K562 (cell line): Measurements from ENCODE around the gene AJM1. TPM values are rescaled to one million over a fixed set of nuclear protein-coding genes. Genes with fewer than 3 reads are reported as not detected.
A peak's percentile ranks its signal among the peaks of the same experiment; 100 is the strongest.

Experiments
- ARID1B ChIP-seq: fragments of 450-650 bp; IDR thresholded peaks from 2 replicates; pipeline ENCODE4 v1.6.1; 2016; ENCODE audit warnings: antibody characterized with exemption, mild to moderate bottlenecking, inconsistent platforms
- BHLHE40 ChIP-seq: IDR thresholded peaks from 2 replicates; pipeline ENCODE4 v1.6.1; 2011; ENCODE audit warnings: low read length, improper control_type of control experiment
- CCAR2 ChIP-seq: fragments of 200-400 bp; formaldehyde crosslinking; IDR thresholded peaks from 2 replicates; pipeline ENCODE4 v1.6.1; 2017; ENCODE audit warnings: mild to moderate bottlenecking, low read depth, low read length
- FOS ChIP-seq: IDR thresholded peaks from 3 replicates; pipeline ENCODE4 v1.6.1; 2011; ENCODE audit not compliant: insufficient read length; ENCODE audit errors: extremely low read depth
- ILK ChIP-seq: fragments of 450-650 bp; IDR thresholded peaks from 2 replicates; pipeline ENCODE4 v1.6.1; 2016; ENCODE audit warnings: missing genetic modification characterization, low read depth, mild to moderate bottlenecking, missing compliant biosample characterization, moderate library complexity, borderline replicate concordance
- JUND ChIP-seq, 2 experiments: IDR thresholded peaks; 2 replicates in 1 of 2; 3 replicates in 1 of 2; pipeline ENCODE4 v1.6.1; 2011; ENCODE audit warnings: borderline replicate concordance in 2 of 2, low read depth in 2 of 2, low read length in 2 of 2, improper control_type of control experiment in 1 of 2, missing biosample characterization in 1 of 2, missing genetic modification characterization in 1 of 2, missing genetic modification reagents in 1 of 2
- NELFE ChIP-seq: IDR thresholded peaks from 2 replicates; pipeline ENCODE4 v1.6.1; 2011; ENCODE audit warnings: mild to moderate bottlenecking; ENCODE audit not compliant: insufficient read depth, insufficient read length
- NRF1 ChIP-seq, 2 experiments: fragments of 450-650 bp; IDR thresholded peaks in 1 of 2; conservative IDR thresholded peaks in 1 of 2; 2 replicates each; pipeline ENCODE4 v1.6.1; 2014; ENCODE audit warnings: mild to moderate bottlenecking in 2 of 2
- RBM14 ChIP-seq: fragments of 200-400 bp; formaldehyde crosslinking; IDR thresholded peaks from 2 replicates; pipeline ENCODE4 v1.6.1; 2018; ENCODE audit warnings: low read depth, mild to moderate bottlenecking, low read length, moderate library complexity, borderline replicate concordance; ENCODE audit not compliant: insufficient read depth
- RBM25 ChIP-seq: fragments of 200-400 bp; formaldehyde crosslinking; IDR thresholded peaks from 2 replicates; pipeline ENCODE4 v1.6.1; 2018; ENCODE audit warnings: low read length, low read depth, moderate library complexity; ENCODE audit not compliant: severe bottlenecking
- RFX7 ChIP-seq: fragments of 250-450 bp; sonication (Bioruptor Pico); IDR thresholded peaks from 2 replicates; pipeline ENCODE4 v1.5.1; 2021; ENCODE audit warnings: mild to moderate bottlenecking
- SMARCE1 ChIP-seq: fragments of 450-650 bp; IDR thresholded peaks from 2 replicates; pipeline ENCODE4 v1.7.1; 2016; ENCODE audit warnings: mild to moderate bottlenecking
- TAF9B ChIP-seq: fragments of 450-650 bp; IDR thresholded peaks from 2 replicates; pipeline ENCODE4 v1.6.1; 2018; ENCODE audit warnings: mild to moderate bottlenecking; ENCODE audit not compliant: partially characterized antibody
- TEAD1 ChIP-seq, 2 experiments: fragments of 450-650 bp in 1 of 2; sonication (generic) in 1 of 2; formaldehyde crosslinking; IDR thresholded peaks; 2 replicates each; pipeline versions ENCODE4 v1.4.0 to v1.8.0; 2020 to 2022; ENCODE audit warnings: mild to moderate bottlenecking in 2 of 2, missing genetic modification reagents in 1 of 2
- ZKSCAN3 ChIP-seq: fragments of 250-450 bp; sonication (Bioruptor Pico); IDR thresholded peaks from 2 replicates; pipeline ENCODE4 v1.4.0; 2020
- ZNF140 ChIP-seq: fragments of 250-450 bp; sonication (Bioruptor Pico); IDR thresholded peaks from 2 replicates; pipeline ENCODE4 v1.8.0; 2021; ENCODE audit warnings: moderate library complexity, mild to moderate bottlenecking, inconsistent platforms
- ZNF3 ChIP-seq: fragments of 250-450 bp; sonication (Bioruptor Pico); IDR thresholded peaks from 2 replicates; pipeline ENCODE4 v1.5.0; 2021; ENCODE audit warnings: mild to moderate bottlenecking, moderate library complexity
- ZNF584 ChIP-seq: fragments of 200-800 bp; sonication (Bioruptor generic); IDR thresholded peaks from 2 replicates; pipeline ENCODE4 v1.6.1; 2016; ENCODE audit warnings: low read depth, mild to moderate bottlenecking, missing genetic modification characterization, missing compliant biosample characterization
- ZNF780A ChIP-seq: fragments of 250-450 bp; sonication (Bioruptor Pico); IDR thresholded peaks from 2 replicates; pipeline ENCODE4 v1.5.0; 2021; ENCODE audit warnings: mild to moderate bottlenecking
- polyA plus RNA-seq, 8 experiments: library from polyadenylated mRNA; depleted of rRNA in 4 of 8; stranded (reverse) in 5 of 8; unstranded in 3 of 8; fragments of >200 nt; fragmentation: Nextera tagmentation in 2 of 8; fragmentation: Illumina TruSeq in 1 of 8; extraction: Ambion mirVana in 2 of 8; extraction: Trizol in 1 of 8; gene quantifications; 2 replicates each; pipeline versions ENCODE4 v1.2.1 to v1.2.3, GENCODE V29; 2011 to 2014; ENCODE audit warnings: inconsistent platforms in 1 of 8, missing spikeins in 1 of 8
- total RNA-seq, 7 experiments: library from RNA; depleted of rRNA in 6 of 7; stranded (reverse); fragments of >200 nt in 6 of 7; fragmentation: Illumina TruSeq in 2 of 7; extraction: Trizol in 2 of 7; gene quantifications; 2 replicates each; pipeline versions ENCODE4 v1.2.1 to v1.2.3, GENCODE V29; 2011 to 2021; ENCODE audit warnings: low replicate concordance in 1 of 7
- TF ChIP-seq, protein P1 (sequence below): fragments of 450-650 bp; formaldehyde crosslinking; IDR thresholded peaks from 2 replicates; pipeline ENCODE4 v1.4.0; 2022; ENCODE audit warnings: missing genetic modification characterization
- TF ChIP-seq, protein P2 (sequence below), 2 experiments: fragments of 450-650 bp in 1 of 2; IDR thresholded peaks; 2 replicates each; pipeline ENCODE4 v1.6.1; 2011 to 2017; ENCODE audit warnings: low read depth in 2 of 2, antibody characterized with exemption in 1 of 2, borderline replicate concordance in 1 of 2, low read length in 1 of 2, mild to moderate bottlenecking in 1 of 2, mixed read lengths in 1 of 2; ENCODE audit not compliant: control insufficient read depth in 1 of 2
- TF ChIP-seq, protein P3 (sequence below): IDR thresholded peaks from 2 replicates; pipeline ENCODE4 v1.6.1; 2014; ENCODE audit warnings: antibody characterized with exemption

AJM1 gene
- total and polyA plus RNA-seq, 9 of the 15 experiments (the other 6 are each of a cell fraction or from before 2014, with no cell fraction given): 0.01 to 3.7 (median 0.65) TPM; not detected in 1

DNA sequence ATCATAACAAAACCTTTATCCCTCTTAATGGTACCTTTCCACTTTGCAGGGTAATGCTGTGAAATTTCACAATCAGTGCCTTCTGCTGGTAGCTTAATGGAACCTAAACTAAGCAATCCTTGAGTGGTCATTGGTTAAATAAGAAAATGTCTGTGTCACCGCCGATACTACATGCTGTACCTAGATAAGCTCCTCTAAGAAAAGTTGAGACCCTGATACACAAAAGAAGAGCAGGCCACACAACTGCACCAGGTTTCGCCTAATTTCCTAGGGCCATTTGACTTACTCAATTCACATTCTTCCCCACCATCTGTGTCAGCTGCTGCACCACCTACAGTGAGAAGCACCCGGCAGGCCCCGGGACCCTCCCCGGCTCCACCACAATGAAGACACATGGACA lies 32.9 kb downstream of the AJM1 start (continued):
- no peak for TF ChIP-seq ZNF780A (CRISPR knock-in tag)
- TF ChIP-seq BHLHE40: no peak
- TF ChIP-seq, protein P1, sequence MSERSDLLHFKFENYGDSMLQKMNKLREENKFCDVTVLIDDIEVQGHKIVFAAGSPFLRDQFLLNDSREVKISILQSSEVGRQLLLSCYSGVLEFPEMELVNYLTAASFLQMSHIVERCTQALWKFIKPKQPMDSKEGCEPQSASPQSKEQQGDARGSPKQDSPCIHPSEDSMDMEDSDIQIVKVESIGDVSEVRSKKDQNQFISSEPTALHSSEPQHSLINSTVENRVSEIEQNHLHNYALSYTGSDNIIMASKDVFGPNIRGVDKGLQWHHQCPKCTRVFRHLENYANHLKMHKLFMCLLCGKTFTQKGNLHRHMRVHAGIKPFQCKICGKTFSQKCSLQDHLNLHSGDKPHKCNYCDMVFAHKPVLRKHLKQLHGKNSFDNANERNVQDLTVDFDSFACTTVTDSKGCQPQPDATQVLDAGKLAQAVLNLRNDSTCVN (CRISPR knock-in tag): no peak
- no peak for TF ChIP-seq TAF9B
- TF ChIP-seq RBM14: no peak
- no peak for TF ChIP-seq TEAD1 (CRISPR knock-in tag; IDR thresholded peaks at IDR 0.05)
- TF ChIP-seq ZNF584 (CRISPR knock-in tag): no peak
- no peak for TF ChIP-seq RFX7 (CRISPR knock-in tag)
- no peak for TF ChIP-seq CCAR2
- TF ChIP-seq, protein P2, sequence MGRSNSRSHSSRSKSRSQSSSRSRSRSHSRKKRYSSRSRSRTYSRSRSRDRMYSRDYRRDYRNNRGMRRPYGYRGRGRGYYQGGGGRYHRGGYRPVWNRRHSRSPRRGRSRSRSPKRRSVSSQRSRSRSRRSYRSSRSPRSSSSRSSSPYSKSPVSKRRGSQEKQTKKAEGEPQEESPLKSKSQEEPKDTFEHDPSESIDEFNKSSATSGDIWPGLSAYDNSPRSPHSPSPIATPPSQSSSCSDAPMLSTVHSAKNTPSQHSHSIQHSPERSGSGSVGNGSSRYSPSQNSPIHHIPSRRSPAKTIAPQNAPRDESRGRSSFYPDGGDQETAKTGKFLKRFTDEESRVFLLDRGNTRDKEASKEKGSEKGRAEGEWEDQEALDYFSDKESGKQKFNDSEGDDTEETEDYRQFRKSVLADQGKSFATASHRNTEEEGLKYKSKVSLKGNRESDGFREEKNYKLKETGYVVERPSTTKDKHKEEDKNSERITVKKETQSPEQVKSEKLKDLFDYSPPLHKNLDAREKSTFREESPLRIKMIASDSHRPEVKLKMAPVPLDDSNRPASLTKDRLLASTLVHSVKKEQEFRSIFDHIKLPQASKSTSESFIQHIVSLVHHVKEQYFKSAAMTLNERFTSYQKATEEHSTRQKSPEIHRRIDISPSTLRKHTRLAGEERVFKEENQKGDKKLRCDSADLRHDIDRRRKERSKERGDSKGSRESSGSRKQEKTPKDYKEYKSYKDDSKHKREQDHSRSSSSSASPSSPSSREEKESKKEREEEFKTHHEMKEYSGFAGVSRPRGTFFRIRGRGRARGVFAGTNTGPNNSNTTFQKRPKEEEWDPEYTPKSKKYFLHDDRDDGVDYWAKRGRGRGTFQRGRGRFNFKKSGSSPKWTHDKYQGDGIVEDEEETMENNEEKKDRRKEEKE (IDR thresholded peaks at IDR 0.05; ENCODE audit: borderline replicate concordance in 1 of 2, control insufficient read depth in 1 of 2, low read depth in 2 of 2, low read length in 1 of 2): no peak
- TF ChIP-seq ILK (tag): no peak
- TF ChIP-seq JUND (IDR thresholded peaks at IDR 0.05; ENCODE audit: borderline replicate concordance, low read depth, low read length): 0 out of 2 replicates have a peak, but pooled peaks have one; percentile 20
- TF ChIP-seq JUND (tag; IDR thresholded peaks at IDR 0.05; ENCODE audit: borderline replicate concordance, low read depth, low read length): no peak
- TF ChIP-seq SMARCE1: 0 out of 2 replicates have a peak, but pooled peaks have one; percentile 15
- TF ChIP-seq FOS: no peak
- TF ChIP-seq ZKSCAN3 (CRISPR knock-in tag): no peak
- no peak for TF ChIP-seq ZNF3 (CRISPR knock-in tag)
- TF ChIP-seq, protein P3, sequence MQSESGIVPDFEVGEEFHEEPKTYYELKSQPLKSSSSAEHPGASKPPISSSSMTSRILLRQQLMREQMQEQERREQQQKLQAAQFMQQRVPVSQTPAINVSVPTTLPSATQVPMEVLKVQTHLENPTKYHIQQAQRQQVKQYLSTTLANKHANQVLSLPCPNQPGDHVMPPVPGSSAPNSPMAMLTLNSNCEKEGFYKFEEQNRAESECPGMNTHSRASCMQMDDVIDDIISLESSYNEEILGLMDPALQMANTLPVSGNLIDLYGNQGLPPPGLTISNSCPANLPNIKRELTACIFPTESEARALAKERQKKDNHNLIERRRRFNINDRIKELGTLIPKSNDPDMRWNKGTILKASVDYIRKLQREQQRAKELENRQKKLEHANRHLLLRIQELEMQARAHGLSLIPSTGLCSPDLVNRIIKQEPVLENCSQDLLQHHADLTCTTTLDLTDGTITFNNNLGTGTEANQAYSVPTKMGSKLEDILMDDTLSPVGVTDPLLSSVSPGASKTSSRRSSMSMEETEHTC: no peak
- TF ChIP-seq RBM25: no peak
- TF ChIP-seq ARID1B: peak; percentile 88
- no peak; a peak in 1 of 4 replicates for TF ChIP-seq NRF1 (conservative IDR thresholded peaks at IDR 0.05 in 1 of 2, IDR thresholded peaks at IDR 0.05 in 1 of 2)
- TF ChIP-seq NELFE: no peak
- TF ChIP-seq ZNF140 (CRISPR knock-in tag): no peak
